ENCODE results near the gene RHBDD1.

RHBDD1 gene

GRCh38 chr2:226835796-226836547 is at the start of gene RHBDD1:
Gene RHBDD1, plus strand, starts transcription at chr2:226836054. Its CDS starts 28,640 bp downstream, at chr2:226864694.
- DNase-seq (ENCODE audit: low spot score): peak; percentile 92

GRCh38 chr2:226788064-226788463 is 47.8 kb upstream of the RHBDD1 start:
- DNase-seq (ENCODE audit: low spot score): no peak

GRCh38 chr2:226788881-226789490 is 46.9 kb upstream of the RHBDD1 start:
- no peak for DNase-seq (ENCODE audit: low spot score)

GRCh38 chr2:226790011-226790410 is 45.8 kb upstream of the RHBDD1 start:
- DNase-seq (ENCODE audit: low spot score): no peak

- DNase-seq (ENCODE audit: low spot score): no peak
Observed at GRCh38 chr2:226790431-226790830, 45.4 kb upstream of the RHBDD1 start.

- peak; percentile 78 for DNase-seq (ENCODE audit: low spot score)
Observed at GRCh38 chr2:226791056-226791486, 44.8 kb upstream of the RHBDD1 start.

- peak; percentile 83 for DNase-seq (ENCODE audit: low spot score)
Observed at GRCh38 chr2:226791487-226792081, 44.3 kb upstream of the RHBDD1 start.

GRCh38 chr2:226792155-226792881 is 43.5 kb upstream of the RHBDD1 start:
- no peak for DNase-seq (ENCODE audit: low spot score)

GRCh38 chr2:226793646-226794045 is 42.2 kb upstream of the RHBDD1 start:
- DNase-seq (ENCODE audit: low spot score): no peak

GRCh38 chr2:226794196-226794661 is 41.6 kb upstream of the RHBDD1 start:
- DNase-seq (ENCODE audit: low spot score): no peak

- DNase-seq (ENCODE audit: low spot score): no peak
Observed at GRCh38 chr2:226794751-226795171, 41.1 kb upstream of the RHBDD1 start.

- no peak for DNase-seq (ENCODE audit: low spot score)
Observed at GRCh38 chr2:226795281-226796011, 40.4 kb upstream of the RHBDD1 start.

- no peak for DNase-seq (ENCODE audit: low spot score)
Observed at GRCh38 chr2:226796012-226796839, 39.6 kb upstream of the RHBDD1 start.

- DNase-seq (ENCODE audit: low spot score): no peak
Observed at GRCh38 chr2:226796840-226797288, 39.0 kb upstream of the RHBDD1 start.

GRCh38 chr2:226797289-226797988 is 38.4 kb upstream of the RHBDD1 start:
- DNase-seq (ENCODE audit: low spot score): no peak

GRCh38 chr2:226797989-226798421 is 37.8 kb upstream of the RHBDD1 start:
- DNase-seq (ENCODE audit: low spot score): no peak

- DNase-seq (ENCODE audit: low spot score): no peak
Observed at GRCh38 chr2:226798422-226799210, 37.2 kb upstream of the RHBDD1 start.

GRCh38 chr2:226799211-226799975 is 36.5 kb upstream of the RHBDD1 start, which contains the start of gene IRS1:
Gene IRS1, minus strand, starts transcription at chr2:226799820. Its CDS starts 1,082 bp downstream, at chr2:226798738.
- DNase-seq (ENCODE audit: low spot score): peak; percentile 42

All from pons (tissue), 1 donor.